Osteocyte (in vitro differentiated cells): ENCODE data around the gene F3. TPM values are rescaled to one million over a fixed set of nuclear protein-coding genes. Genes with fewer than 3 reads are reported as not detected.
A peak's percentile ranks its signal among the peaks of the same experiment; 100 is the strongest.

Source experiments
- DNase-seq: peaks from one replicate; pipeline ENCODE4 v3.0.0; 2021; ENCODE audit warnings: mixed read lengths; ENCODE audit not compliant: unreplicated experiment; ENCODE audit errors: extremely low spot score
- H3K27ac Mint-ChIP-seq: one replicate; pipeline ENCODE4 v1.8.0; 2021; ENCODE audit warnings: mild to moderate bottlenecking, mixed read lengths; ENCODE audit not compliant: unreplicated experiment
- H3K27me3 Mint-ChIP-seq: one replicate; pipeline ENCODE4 v1.8.0; 2021; ENCODE audit warnings: mixed read lengths; ENCODE audit not compliant: unreplicated experiment
- H3K36me3 Mint-ChIP-seq: one replicate; pipeline ENCODE4 v1.8.0; 2021; ENCODE audit warnings: mixed read lengths; ENCODE audit not compliant: unreplicated experiment
- H3K4me1 Mint-ChIP-seq: one replicate; pipeline ENCODE4 v1.8.0; 2021; ENCODE audit warnings: mixed read lengths; ENCODE audit not compliant: unreplicated experiment
- H3K4me3 Mint-ChIP-seq: one replicate; pipeline ENCODE4 v1.8.0; 2021; ENCODE audit warnings: mild to moderate bottlenecking, moderate library complexity, mixed read lengths; ENCODE audit not compliant: unreplicated experiment
- H3K9me3 Mint-ChIP-seq: one replicate; pipeline ENCODE4 v1.8.0; 2021; ENCODE audit warnings: mixed read lengths; ENCODE audit not compliant: unreplicated experiment
- total RNA-seq: library from RNA; stranded (reverse); gene quantifications from 2 replicates; pipeline ENCODE4 v1.2.1, GENCODE V29; 2021
- TF ChIP-seq, protein P1 (sequence below): fragments of 200-600 bp; sonication (generic); IDR thresholded peaks from 2 replicates; pipeline ENCODE4 v1.5.0; 2021; ENCODE audit warnings: antibody characterized with exemption, mild to moderate bottlenecking, moderate library complexity

F3 gene
- total RNA-seq, 1 donor from 2014 or later: 12.1 TPM

GRCh38 chr1:94528299-94528698 is 13.3 kb downstream of the F3 start:
- TF ChIP-seq, protein P1, sequence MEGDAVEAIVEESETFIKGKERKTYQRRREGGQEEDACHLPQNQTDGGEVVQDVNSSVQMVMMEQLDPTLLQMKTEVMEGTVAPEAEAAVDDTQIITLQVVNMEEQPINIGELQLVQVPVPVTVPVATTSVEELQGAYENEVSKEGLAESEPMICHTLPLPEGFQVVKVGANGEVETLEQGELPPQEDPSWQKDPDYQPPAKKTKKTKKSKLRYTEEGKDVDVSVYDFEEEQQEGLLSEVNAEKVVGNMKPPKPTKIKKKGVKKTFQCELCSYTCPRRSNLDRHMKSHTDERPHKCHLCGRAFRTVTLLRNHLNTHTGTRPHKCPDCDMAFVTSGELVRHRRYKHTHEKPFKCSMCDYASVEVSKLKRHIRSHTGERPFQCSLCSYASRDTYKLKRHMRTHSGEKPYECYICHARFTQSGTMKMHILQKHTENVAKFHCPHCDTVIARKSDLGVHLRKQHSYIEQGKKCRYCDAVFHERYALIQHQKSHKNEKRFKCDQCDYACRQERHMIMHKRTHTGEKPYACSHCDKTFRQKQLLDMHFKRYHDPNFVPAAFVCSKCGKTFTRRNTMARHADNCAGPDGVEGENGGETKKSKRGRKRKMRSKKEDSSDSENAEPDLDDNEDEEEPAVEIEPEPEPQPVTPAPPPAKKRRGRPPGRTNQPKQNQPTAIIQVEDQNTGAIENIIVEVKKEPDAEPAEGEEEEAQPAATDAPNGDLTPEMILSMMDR: no peak
- Mint-ChIP-seq H3K36me3 (peaks cover 20% of the 10 kb centered on the region), H3K9me3 (no peaks in the 10 kb centered on the region), H3K27me3 (no peaks in the 10 kb centered on the region), H3K4me1 (no peaks in the 10 kb centered on the region), H3K4me3 (no peak overlapping the region), H3K27ac (no peak overlapping the region)
- no peak for DNase-seq

GRCh38 chr1:94527447-94528031 is 14.0 kb downstream of the F3 start:
- no peak for DNase-seq
- H3K9me3 Mint-ChIP-seq: no peaks in the 10 kb centered on the region
- H3K4me1 Mint-ChIP-seq: no peaks in the 10 kb centered on the region
- TF ChIP-seq, protein P1: peak; percentile 23
- peaks cover 13% of the 10 kb centered on the region for H3K36me3 Mint-ChIP-seq
- H3K27me3 Mint-ChIP-seq: no peaks in the 10 kb centered on the region
- no peak overlapping the region for H3K27ac Mint-ChIP-seq
- no peak overlapping the region for H3K4me3 Mint-ChIP-seq

GRCh38 chr1:94526152-94526980 is 15.2 kb downstream of the F3 start:
- no peak for DNase-seq
- H3K9me3 Mint-ChIP-seq: no peaks in the 10 kb centered on the region
- H3K27me3 Mint-ChIP-seq: no peaks in the 10 kb centered on the region
- TF ChIP-seq, protein P1: no peak
- H3K4me1 Mint-ChIP-seq: peaks cover 1% of the 10 kb centered on the region
- peaks cover 13% of the 10 kb centered on the region for H3K36me3 Mint-ChIP-seq
- no peak overlapping the region for H3K4me3 Mint-ChIP-seq
- H3K27ac Mint-ChIP-seq: no peak overlapping the region

DNA sequence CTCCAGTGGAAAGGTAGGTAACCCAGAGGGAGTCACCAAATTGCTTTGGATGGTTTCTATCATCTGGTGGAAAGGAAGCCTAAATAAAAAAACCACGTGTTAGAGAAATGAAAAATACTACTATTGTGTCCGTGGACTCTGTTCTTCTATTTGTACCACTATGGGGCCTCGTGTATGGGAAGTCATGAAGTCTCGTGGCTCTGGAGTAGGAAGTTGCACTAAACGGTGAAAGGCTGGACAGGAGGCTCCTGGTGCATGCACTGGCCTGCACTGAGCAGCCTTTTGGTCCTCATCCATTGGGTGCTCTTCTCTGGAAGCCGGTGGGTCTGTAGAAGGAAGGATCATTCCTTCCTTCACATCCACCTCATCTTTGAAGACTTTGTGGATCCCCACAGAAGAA is 17.0 kb downstream of the F3 start:
- DNase-seq: no peak
- Mint-ChIP-seq H3K36me3 (peaks cover 6% of the 10 kb centered on the region), H3K27ac (no peak overlapping the region), H3K9me3 (no peaks in the 10 kb centered on the region), H3K4me1 (peaks cover 1% of the 10 kb centered on the region), H3K4me3 (no peak overlapping the region), H3K27me3 (no peaks in the 10 kb centered on the region)
- TF ChIP-seq, protein P1: no peak

GRCh38 chr1:94522304-94522703 is 19.3 kb downstream of the F3 start:
- no peak overlapping the region for H3K4me3 Mint-ChIP-seq
- no peak for DNase-seq
- TF ChIP-seq, protein P1: peak; percentile 79
- no peak overlapping the region for H3K27ac Mint-ChIP-seq
- H3K36me3 Mint-ChIP-seq: peaks cover 11% of the 10 kb centered on the region
- H3K4me1 Mint-ChIP-seq: peaks cover 1% of the 10 kb centered on the region
- no peaks in the 10 kb centered on the region for H3K9me3 Mint-ChIP-seq
- no peaks in the 10 kb centered on the region for H3K27me3 Mint-ChIP-seq
